ENCODE results near the gene ETV2. TPM values are rescaled to one million over a fixed set of nuclear protein-coding genes. Genes with fewer than 3 reads are reported as not detected.

Gene ETV2
- total RNA-seq, 1 donor from 2014 or later: 1,894 TPM

DNA sequence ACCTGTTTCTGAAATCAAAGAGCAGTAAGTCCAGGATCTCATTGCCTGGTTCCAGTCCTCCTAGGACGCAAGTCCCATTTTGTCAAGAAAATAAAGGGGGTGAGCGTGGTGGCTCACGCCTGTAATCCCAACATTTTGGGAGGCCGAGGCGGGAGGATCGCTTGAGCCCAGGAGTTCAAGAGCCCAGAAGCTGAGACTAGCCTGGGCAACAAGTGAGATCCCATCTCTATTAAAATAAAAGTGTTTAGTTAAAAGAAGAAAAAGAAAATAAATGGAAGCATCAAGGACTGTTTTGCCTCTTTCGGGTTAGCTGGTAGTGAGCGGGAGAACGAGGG lies 29.4 kb upstream of the ETV2 start:
- peaks cover 5% of the 10 kb centered on the region for H3K27me3 Mint-ChIP-seq (ENCODE audit: unreplicated experiment)
- H3K36me3 Mint-ChIP-seq (ENCODE audit: low read depth, unreplicated experiment): peaks cover 11% of the 10 kb centered on the region
- H3K27ac Mint-ChIP-seq (ENCODE audit: unreplicated experiment): no peak overlapping the region
- H3K4me3 Mint-ChIP-seq (ENCODE audit: unreplicated experiment): peak overlapping the region; percentile 90
- H3K9me3 Mint-ChIP-seq (ENCODE audit: unreplicated experiment): no peaks in the 10 kb centered on the region
- H3K4me1 Mint-ChIP-seq (ENCODE audit: unreplicated experiment): peaks cover 8% of the 10 kb centered on the region
- no peak for DNase-seq (ENCODE audit: low spot score)
- TF ChIP-seq, protein P1, sequence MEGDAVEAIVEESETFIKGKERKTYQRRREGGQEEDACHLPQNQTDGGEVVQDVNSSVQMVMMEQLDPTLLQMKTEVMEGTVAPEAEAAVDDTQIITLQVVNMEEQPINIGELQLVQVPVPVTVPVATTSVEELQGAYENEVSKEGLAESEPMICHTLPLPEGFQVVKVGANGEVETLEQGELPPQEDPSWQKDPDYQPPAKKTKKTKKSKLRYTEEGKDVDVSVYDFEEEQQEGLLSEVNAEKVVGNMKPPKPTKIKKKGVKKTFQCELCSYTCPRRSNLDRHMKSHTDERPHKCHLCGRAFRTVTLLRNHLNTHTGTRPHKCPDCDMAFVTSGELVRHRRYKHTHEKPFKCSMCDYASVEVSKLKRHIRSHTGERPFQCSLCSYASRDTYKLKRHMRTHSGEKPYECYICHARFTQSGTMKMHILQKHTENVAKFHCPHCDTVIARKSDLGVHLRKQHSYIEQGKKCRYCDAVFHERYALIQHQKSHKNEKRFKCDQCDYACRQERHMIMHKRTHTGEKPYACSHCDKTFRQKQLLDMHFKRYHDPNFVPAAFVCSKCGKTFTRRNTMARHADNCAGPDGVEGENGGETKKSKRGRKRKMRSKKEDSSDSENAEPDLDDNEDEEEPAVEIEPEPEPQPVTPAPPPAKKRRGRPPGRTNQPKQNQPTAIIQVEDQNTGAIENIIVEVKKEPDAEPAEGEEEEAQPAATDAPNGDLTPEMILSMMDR (IDR thresholded peaks at IDR 0.05; ENCODE audit: unreplicated experiment): no peak

DNA sequence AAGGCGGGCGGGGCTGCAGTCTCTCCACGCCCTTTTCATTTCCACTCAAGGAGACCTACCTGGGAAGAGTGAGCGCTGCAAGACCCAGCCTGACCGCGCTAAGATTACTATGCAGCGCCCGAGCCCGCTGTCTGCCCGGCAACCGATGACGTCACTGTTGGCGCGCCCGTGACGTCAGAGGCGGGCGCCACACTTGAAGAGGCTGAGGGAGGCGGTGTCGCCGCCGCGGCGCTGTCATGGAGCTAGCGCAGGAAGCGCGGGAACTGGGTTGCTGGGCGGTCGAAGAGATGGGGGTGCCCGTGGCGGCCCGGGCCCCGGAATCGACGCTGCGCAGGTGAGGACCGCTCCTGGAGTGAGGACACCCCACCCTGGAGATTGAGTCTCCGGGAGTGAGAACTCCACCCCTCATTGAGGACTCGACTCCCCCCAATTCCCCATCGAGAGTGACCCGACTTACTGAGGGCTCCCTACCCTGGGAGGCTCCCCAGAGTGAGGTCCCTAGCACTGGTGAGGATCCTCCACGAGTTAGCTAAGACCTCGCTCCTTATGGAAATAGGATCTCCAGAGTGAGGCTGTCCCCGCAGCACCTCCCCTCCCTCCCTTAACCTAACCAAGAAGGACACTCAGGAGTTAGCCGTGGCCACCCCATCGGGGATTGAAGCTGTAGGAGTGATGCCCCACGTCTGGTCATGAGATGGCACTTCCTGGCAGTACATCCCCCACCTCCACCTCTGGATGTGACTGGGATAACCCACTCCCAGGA lies 28.8 kb upstream of the ETV2 start, which contains the start of gene HAUS5:
Gene HAUS5, plus strand, starts transcription at position 177 of the 763 bp plus-strand sequence. Its CDS starts 60 bp downstream, at position 237.
- H3K4me1 Mint-ChIP-seq (ENCODE audit: unreplicated experiment): peaks cover 8% of the 10 kb centered on the region

DNA sequence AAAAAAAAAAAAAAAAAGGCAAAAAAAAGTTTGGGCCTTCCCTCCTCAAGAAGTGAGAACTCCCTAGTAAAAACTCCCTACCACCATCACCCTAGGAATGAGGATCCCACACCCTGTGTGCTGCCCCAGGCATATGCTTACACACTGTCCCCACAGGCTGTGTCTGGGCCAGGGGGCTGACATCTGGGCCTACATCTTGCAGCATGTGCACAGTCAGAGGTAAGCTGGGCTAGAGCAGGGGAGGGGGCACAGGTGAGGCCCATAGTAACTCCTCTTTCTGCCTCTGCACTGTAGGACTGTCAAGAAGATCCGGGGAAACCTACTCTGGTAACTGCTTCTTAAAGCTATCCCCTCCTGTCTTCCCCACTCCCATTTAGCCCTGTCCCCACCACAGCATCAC lies 28.0 kb upstream of the ETV2 start:
- Mint-ChIP-seq H3K27me3 (ENCODE audit: unreplicated experiment) (peaks cover 5% of the 10 kb centered on the region), H3K9me3 (ENCODE audit: unreplicated experiment) (no peaks in the 10 kb centered on the region), H3K36me3 (ENCODE audit: low read depth, unreplicated experiment) (peaks cover 8% of the 10 kb centered on the region), H3K27ac (ENCODE audit: unreplicated experiment) (no peak overlapping the region), H3K4me3 (ENCODE audit: unreplicated experiment) (peak overlapping the region; percentile 90), H3K4me1 (ENCODE audit: unreplicated experiment) (peaks cover 8% of the 10 kb centered on the region)
- DNase-seq (ENCODE audit: low spot score): no peak
- TF ChIP-seq, protein P1 (IDR thresholded peaks at IDR 0.05; ENCODE audit: unreplicated experiment): no peak

More for the DNA sequence above, 28.8 kb upstream of the ETV2 start, which contains the start of gene HAUS5:
- Mint-ChIP-seq H3K4me3 (ENCODE audit: unreplicated experiment) (peak within 1 kb of the TSS; percentile 90), H3K27me3 (ENCODE audit: unreplicated experiment) (peaks cover 5% of the 10 kb centered on the region), H3K36me3 (ENCODE audit: low read depth, unreplicated experiment) (peaks cover 8% of the 10 kb centered on the region), H3K9me3 (ENCODE audit: unreplicated experiment) (no peaks in the 10 kb centered on the region), H3K27ac (ENCODE audit: unreplicated experiment) (no peak within 1 kb of the TSS)
- TF ChIP-seq, protein P1 (IDR thresholded peaks at IDR 0.05; ENCODE audit: unreplicated experiment): no peak
- DNase-seq (ENCODE audit: low spot score): peak; percentile 98

DNA sequence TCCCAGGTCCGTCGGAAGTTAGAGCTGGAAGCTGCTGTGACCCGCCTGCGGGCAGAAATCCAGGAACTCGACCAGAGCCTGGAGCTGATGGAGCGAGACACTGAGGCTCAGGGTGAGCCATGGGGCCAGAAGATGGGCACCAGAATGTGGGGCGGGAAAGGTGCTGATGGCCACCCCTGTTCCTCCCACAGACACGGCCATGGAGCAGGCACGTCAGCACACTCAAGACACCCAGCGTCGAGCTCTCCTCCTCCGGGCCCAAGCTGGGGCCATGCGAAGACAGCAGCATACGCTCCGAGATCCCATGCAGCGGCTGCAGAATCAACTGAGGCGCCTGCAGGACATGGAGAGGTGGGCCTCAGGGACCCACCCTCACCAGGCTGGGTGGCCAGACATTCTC lies 26.5 kb upstream of the ETV2 start:
- Mint-ChIP-seq H3K4me1 (ENCODE audit: unreplicated experiment) (peaks cover 8% of the 10 kb centered on the region), H3K27me3 (ENCODE audit: unreplicated experiment) (peaks cover 5% of the 10 kb centered on the region), H3K9me3 (ENCODE audit: unreplicated experiment) (no peaks in the 10 kb centered on the region), H3K27ac (ENCODE audit: unreplicated experiment) (no peak overlapping the region), H3K36me3 (ENCODE audit: low read depth, unreplicated experiment) (peaks cover 8% of the 10 kb centered on the region), H3K4me3 (ENCODE audit: unreplicated experiment) (peak overlapping the region; percentile 11)
- DNase-seq (ENCODE audit: low spot score): no peak
- TF ChIP-seq, protein P1 (IDR thresholded peaks at IDR 0.05; ENCODE audit: unreplicated experiment): no peak

DNA sequence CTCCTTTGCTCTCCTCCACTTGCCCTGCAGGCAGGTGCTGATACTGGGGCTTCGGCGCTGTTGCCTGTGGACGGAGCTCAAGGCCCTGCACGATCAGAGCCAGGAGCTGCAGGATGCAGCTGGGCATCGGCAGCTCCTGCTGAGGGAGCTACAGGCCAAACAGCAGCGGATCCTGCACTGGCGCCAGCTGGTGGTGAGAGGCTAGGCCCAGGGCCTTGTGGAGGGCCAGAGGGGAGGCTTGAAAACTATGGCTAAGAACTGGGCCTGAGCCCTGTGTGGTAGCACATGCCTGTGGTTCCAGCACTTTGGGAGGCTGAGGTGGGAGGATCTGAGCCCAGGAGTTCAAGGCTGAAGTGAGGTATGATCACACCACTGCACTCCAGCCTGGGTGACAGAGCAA lies 22.7 kb upstream of the ETV2 start:
- Mint-ChIP-seq H3K9me3 (ENCODE audit: unreplicated experiment) (no peaks in the 10 kb centered on the region), H3K4me1 (ENCODE audit: unreplicated experiment) (peaks cover 6% of the 10 kb centered on the region), H3K36me3 (ENCODE audit: low read depth, unreplicated experiment) (peaks cover 33% of the 10 kb centered on the region), H3K27ac (ENCODE audit: unreplicated experiment) (no peak overlapping the region), H3K27me3 (ENCODE audit: unreplicated experiment) (peaks cover 15% of the 10 kb centered on the region), H3K4me3 (ENCODE audit: unreplicated experiment) (no peak overlapping the region)
- TF ChIP-seq, protein P1 (IDR thresholded peaks at IDR 0.05; ENCODE audit: unreplicated experiment): no peak
- no peak for DNase-seq (ENCODE audit: low spot score)

Data from endothelial cell (in vitro differentiated cells).